ENCODE results near the gene GRIN2D. TPM values are rescaled to one million over a fixed set of nuclear protein-coding genes. Genes with fewer than 3 reads are reported as not detected.

The GRIN2D gene
- total RNA-seq, 2 donors from 2014 or later, result 0.35 to 0.49 TPM

DNA sequence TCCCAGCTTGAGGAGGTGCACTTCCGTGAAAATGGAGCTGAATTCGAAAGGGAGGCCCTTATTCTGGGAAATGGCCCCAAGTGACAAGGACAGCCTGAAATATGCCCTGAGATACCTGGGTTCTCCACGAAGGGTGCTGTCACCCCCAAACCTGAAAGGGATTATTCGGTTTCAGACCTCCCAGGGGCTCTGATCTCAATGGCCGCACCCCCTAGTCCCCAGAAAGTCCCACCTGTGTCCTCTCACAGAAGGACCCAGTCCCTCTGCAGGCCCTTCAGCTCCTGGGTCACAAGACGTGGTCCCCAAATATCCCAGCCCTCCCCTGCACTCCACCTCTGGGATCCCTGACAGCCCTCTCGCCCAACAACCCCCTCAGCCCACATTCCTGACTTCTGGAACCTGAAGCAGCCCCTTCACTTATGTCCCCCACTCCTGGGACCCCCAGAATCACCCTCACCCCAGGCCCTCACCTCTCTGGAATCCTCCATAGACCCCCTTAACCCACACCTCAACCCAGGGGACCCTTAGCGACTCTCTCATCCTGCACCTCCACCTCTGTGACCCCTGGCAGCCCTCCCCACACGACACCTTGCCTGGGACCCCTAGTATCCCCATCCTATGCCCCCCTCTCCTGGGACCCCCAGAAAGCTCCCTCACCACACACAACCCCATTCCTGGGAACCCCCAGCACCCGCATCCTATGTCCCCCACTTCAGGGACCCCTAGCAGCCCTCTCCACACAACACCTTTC, 28.7 kb upstream of the GRIN2D start:
- H3K4me1 ChIP-seq, result peaks cover 4% of the 10 kb centered on the region
- H3K27ac ChIP-seq, result peak overlapping the region; percentile 98
- no peaks in the 10 kb centered on the region for H3K9me3 ChIP-seq
- TF ChIP-seq, protein P1, sequence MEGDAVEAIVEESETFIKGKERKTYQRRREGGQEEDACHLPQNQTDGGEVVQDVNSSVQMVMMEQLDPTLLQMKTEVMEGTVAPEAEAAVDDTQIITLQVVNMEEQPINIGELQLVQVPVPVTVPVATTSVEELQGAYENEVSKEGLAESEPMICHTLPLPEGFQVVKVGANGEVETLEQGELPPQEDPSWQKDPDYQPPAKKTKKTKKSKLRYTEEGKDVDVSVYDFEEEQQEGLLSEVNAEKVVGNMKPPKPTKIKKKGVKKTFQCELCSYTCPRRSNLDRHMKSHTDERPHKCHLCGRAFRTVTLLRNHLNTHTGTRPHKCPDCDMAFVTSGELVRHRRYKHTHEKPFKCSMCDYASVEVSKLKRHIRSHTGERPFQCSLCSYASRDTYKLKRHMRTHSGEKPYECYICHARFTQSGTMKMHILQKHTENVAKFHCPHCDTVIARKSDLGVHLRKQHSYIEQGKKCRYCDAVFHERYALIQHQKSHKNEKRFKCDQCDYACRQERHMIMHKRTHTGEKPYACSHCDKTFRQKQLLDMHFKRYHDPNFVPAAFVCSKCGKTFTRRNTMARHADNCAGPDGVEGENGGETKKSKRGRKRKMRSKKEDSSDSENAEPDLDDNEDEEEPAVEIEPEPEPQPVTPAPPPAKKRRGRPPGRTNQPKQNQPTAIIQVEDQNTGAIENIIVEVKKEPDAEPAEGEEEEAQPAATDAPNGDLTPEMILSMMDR (IDR thresholded peaks at IDR 0.05), result no peak
- peak overlapping the region; percentile 63 for H3K4me3 ChIP-seq
- H3K36me3 ChIP-seq, result no peaks in the 10 kb centered on the region
- intact Hi-C loops (cut with DNase I), result no loop called here
- DNase-seq, result no peak
- peak overlapping the region; percentile 54 to 95 for H3K9ac ChIP-seq (ENCODE audit: low read depth in 2 of 2, low read length in 2 of 2)
- H3K27me3 ChIP-seq, result no peaks in the 10 kb centered on the region

DNA sequence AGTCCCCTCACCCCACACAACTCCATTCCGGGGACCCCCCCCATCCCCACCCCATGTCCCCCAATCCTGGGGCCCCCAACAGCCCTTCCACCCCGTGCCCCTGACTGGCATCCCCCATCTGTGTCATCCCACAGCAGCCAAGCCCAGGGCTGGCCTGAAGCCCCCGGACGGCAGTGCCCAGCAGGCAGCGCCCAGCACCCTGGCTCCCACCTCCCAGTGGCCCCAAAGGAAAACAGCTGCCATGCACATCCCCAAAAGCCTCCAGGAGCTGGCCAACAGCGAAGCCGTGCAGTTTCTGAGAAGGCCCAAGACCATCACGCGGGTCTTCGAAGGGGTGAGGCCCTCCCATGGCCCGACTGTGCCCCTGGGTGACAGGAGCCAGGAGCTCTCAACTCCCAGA, 27.9 kb upstream of the GRIN2D start:
- no peak for DNase-seq
- no peak overlapping the region for H3K4me3 ChIP-seq
- no peaks in the 10 kb centered on the region for H3K36me3 ChIP-seq
- peaks cover 4% of the 10 kb centered on the region for H3K4me1 ChIP-seq
- H3K9ac ChIP-seq (ENCODE audit: low read depth in 2 of 2, low read length in 2 of 2), result no peak overlapping the region
- TF ChIP-seq, protein P1 (IDR thresholded peaks at IDR 0.05), result no peak
- H3K27me3 ChIP-seq, result no peaks in the 10 kb centered on the region
- H3K27ac ChIP-seq, result no peak overlapping the region
- H3K9me3 ChIP-seq, result no peaks in the 10 kb centered on the region
- intact Hi-C loops (cut with DNase I), result no loop called here

DNA sequence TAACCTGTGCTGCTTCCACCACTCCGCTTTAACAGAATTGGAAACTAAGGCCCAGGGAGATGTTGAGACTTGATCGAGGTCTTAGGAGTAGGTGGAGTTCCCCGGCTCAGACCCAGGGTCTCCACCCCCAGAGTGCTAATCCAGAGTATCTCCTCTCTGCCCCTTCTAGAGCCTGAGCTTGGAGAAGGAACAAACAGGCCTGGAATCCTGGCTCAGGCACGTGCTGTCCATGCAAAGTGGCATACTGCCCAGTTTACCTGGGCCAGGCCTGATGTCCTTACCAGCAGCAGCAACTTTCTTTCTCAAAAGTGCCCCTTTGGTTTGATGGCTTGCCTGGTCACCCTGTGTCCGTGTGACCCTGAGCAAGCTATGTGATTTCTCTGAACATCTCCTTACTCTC, 25.6 kb upstream of the GRIN2D start:
- H3K4me1 ChIP-seq, result peaks cover 8% of the 10 kb centered on the region
- no peaks in the 10 kb centered on the region for H3K27me3 ChIP-seq
- H3K36me3 ChIP-seq, result no peaks in the 10 kb centered on the region
- intact Hi-C loops (cut with DNase I), result no loop called here
- no peaks in the 10 kb centered on the region for H3K9me3 ChIP-seq
- TF ChIP-seq, protein P1 (IDR thresholded peaks at IDR 0.05), result no peak
- no peak overlapping the region for H3K27ac ChIP-seq
- no peak for DNase-seq
- H3K9ac ChIP-seq (ENCODE audit: low read depth in 2 of 2, low read length in 2 of 2), result no peak overlapping the region
- no peak overlapping the region for H3K4me3 ChIP-seq

DNA sequence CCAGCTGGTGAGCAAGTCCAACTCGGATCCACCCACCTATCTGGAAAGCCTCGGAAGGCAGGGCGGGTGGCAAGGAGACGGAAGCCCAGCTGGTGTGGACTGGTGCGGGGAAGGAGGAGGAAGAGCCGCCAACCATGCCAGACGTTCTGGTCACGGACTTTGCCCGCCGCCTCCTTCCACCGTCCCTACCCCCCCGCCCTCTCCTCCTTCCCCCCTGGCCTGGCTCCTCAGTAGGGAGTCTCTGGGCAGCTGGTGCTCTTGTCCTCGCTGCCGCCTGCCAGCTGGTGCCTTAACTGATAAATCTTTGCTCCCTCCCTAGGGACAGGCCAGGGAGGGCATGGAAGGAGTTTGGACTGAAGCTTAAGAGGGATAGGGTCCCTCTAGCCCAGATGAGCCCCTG, 24.5 kb upstream of the GRIN2D start:
- no peak overlapping the region for H3K4me3 ChIP-seq
- DNase-seq, result peak; percentile 84
- TF ChIP-seq, protein P1 (IDR thresholded peaks at IDR 0.05), result no peak
- peaks cover 3% of the 10 kb centered on the region for H3K4me1 ChIP-seq
- intact Hi-C loops (cut with DNase I), result no loop called here
- peak overlapping the region; percentile 24 to 62 for H3K9ac ChIP-seq (ENCODE audit: low read depth in 2 of 2, low read length in 2 of 2)
- H3K27ac ChIP-seq, result no peak overlapping the region
- H3K36me3 ChIP-seq, result no peaks in the 10 kb centered on the region
- no peaks in the 10 kb centered on the region for H3K9me3 ChIP-seq
- H3K27me3 ChIP-seq, result no peaks in the 10 kb centered on the region

DNA sequence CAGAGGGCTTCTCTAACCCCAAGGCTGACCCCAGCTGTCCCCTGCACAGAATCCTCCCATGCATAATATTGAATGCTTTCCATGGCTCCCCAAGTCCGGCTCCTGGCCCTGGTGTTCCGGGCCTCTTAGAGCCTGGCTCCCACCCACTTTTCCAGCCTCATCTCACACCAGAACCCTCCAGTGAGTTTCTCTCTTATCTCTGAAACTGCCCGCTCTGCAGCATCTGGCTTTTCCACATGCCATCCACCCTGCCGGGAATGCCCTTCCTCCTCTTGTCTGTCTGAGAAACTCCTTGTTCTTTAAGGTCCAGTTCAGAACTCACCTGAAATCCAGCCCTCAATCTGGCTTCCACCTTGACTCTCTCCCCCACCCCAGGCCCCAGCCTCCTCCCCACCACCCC, 22.5 kb upstream of the GRIN2D start:
- TF ChIP-seq, protein P1 (IDR thresholded peaks at IDR 0.05), result no peak
- Histone ChIP-seq H3K27ac (no peak overlapping the region), H3K9ac (ENCODE audit: low read depth in 2 of 2, low read length in 2 of 2) (no peak overlapping the region), H3K4me3 (no peak overlapping the region), H3K36me3 (no peaks in the 10 kb centered on the region), H3K9me3 (no peaks in the 10 kb centered on the region), H3K4me1 (peaks cover 3% of the 10 kb centered on the region), H3K27me3 (no peaks in the 10 kb centered on the region)
- DNase-seq, result no peak
- intact Hi-C loops (cut with DNase I), result loop anchor here (10.0 kb wide), 1 partner anchor 306 kb away; no protein-coding TSS in a partner anchor

Measured in colonic mucosa (tissue), 4 donors.